WTC11 (cell line): ENCODE measurements around the gene AQP1.

Experiments used
- NR2C2 ChIP-seq: sonication (generic); formaldehyde crosslinking; IDR thresholded peaks from 2 replicates; pipeline ENCODE4 v1.8.0; 2022; ENCODE audit warnings: mild to moderate bottlenecking, missing genetic modification reagents
- ZNF121 ChIP-seq: sonication (generic); formaldehyde crosslinking; IDR thresholded peaks from 2 replicates; pipeline ENCODE4 v1.8.0; 2023; ENCODE audit warnings: missing genetic modification reagents
- ZNF317 ChIP-seq: sonication (generic); formaldehyde crosslinking; IDR thresholded peaks from 2 replicates; pipeline ENCODE4 v1.8.1; 2023; ENCODE audit warnings: low read depth, mild to moderate bottlenecking, moderate library complexity, missing genetic modification reagents, borderline replicate concordance
- TF ChIP-seq, protein P1 (sequence below): sonication (generic); formaldehyde crosslinking; IDR thresholded peaks from 2 replicates; pipeline ENCODE4 v1.8.0; 2022; ENCODE audit warnings: mild to moderate bottlenecking, missing genetic modification reagents
- TF ChIP-seq, protein P2 (sequence below): sonication (generic); formaldehyde crosslinking; IDR thresholded peaks from 2 replicates; pipeline ENCODE4 v1.8.1; 2023; ENCODE audit warnings: mild to moderate bottlenecking, missing genetic modification reagents, moderate library complexity

DNA sequence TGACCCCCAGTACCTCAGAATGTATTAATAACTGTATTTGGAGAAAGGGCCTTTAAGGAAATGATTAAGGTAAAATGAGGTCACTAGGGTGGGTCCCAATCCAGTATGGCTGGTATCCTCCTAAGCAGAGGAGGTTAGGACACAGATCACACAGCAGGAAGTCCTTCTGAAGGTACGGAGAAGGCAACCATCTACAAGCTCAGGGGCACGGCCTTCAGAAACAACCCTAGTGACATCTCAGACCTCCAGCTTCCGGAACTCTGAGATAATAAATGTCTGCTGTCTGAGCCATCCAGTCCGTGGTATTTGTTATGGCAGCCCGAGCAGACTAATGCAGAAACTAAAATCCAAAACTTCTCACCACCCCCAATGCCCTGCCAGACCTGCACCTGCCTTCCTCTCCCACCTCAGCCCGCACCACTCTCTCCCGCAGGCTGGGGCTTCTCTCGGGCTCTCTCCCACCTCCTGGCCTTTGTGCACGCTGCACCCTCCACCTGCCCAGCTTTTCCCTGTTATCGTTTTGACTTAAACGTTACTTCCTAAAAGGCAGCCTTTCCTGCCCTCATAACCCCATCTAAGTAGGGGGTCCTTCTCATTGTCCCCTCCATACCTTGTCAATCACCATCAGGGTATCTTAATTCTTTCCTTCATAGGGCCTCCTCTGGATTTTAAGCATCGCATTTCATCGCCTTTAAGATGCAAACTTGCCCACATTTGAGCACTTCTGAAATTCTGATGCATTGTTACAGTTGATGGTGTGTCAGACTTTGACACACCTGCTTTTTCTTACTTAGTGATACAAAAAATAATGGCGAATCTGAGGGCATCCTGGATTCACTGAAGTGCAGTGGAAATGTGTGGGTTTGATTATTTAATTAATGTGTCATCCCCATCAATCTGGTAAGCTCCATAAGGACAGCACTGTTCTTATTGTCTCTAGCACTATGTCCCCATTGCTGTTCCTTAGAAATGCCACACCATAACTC, 32.2 kb upstream of the AQP1 start:
- TF ChIP-seq ZNF121 (CRISPR knock-in tag) (no peak), ZNF317 (CRISPR knock-in tag) (no peak), NR2C2 (CRISPR knock-in tag) (no peak)
- TF ChIP-seq, protein P1, sequence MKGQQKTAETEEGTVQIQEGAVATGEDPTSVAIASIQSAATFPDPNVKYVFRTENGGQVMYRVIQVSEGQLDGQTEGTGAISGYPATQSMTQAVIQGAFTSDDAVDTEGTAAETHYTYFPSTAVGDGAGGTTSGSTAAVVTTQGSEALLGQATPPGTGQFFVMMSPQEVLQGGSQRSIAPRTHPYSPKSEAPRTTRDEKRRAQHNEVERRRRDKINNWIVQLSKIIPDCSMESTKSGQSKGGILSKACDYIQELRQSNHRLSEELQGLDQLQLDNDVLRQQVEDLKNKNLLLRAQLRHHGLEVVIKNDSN (CRISPR knock-in tag): no peak
- TF ChIP-seq, protein P2, sequence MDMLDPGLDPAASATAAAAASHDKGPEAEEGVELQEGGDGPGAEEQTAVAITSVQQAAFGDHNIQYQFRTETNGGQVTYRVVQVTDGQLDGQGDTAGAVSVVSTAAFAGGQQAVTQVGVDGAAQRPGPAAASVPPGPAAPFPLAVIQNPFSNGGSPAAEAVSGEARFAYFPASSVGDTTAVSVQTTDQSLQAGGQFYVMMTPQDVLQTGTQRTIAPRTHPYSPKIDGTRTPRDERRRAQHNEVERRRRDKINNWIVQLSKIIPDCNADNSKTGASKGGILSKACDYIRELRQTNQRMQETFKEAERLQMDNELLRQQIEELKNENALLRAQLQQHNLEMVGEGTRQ (CRISPR knock-in tag): no peak
